Measurements from ENCODE around the gene LTBP3. TPM values are rescaled to one million over a fixed set of nuclear protein-coding genes. Genes with fewer than 3 reads are reported as not detected.

Gene LTBP3
- total and polyA plus RNA-seq, 9 of the 15 experiments (the other 6 are each of a cell fraction or from before 2014, with no cell fraction given), result 0.06 to 20.5 (median 4.8) TPM

DNA sequence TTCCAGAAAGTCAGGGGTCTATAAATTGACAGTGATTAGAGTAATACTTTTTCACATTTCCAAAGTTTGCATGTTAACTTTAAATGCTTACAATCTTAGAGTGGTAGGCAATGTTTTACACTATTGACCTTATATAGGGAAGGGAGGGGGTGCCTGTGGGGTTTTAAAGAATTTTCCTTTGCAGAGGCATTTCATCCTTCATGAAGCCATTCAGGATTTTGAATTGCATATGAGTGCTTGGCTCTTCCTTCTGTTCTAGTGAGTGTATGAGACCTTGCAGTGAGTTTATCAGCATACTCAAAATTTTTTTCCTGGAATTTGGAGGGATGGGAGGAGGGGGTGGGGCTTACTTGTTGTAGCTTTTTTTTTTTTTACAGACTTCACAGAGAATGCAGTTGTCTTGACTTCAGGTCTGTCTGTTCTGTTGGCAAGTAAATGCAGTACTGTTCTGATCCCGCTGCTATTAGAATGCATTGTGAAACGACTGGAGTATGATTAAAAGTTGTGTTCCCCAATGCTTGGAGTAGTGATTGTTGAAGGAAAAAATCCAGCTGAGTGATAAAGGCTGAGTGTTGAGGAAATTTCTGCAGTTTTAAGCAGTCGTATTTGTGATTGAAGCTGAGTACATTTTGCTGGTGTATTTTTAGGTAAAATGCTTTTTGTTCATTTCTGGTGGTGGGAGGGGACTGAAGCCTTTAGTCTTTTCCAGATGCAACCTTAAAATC lies 54.0 kb downstream of the LTBP3 start (continued):
- TF ChIP-seq, protein P1, sequence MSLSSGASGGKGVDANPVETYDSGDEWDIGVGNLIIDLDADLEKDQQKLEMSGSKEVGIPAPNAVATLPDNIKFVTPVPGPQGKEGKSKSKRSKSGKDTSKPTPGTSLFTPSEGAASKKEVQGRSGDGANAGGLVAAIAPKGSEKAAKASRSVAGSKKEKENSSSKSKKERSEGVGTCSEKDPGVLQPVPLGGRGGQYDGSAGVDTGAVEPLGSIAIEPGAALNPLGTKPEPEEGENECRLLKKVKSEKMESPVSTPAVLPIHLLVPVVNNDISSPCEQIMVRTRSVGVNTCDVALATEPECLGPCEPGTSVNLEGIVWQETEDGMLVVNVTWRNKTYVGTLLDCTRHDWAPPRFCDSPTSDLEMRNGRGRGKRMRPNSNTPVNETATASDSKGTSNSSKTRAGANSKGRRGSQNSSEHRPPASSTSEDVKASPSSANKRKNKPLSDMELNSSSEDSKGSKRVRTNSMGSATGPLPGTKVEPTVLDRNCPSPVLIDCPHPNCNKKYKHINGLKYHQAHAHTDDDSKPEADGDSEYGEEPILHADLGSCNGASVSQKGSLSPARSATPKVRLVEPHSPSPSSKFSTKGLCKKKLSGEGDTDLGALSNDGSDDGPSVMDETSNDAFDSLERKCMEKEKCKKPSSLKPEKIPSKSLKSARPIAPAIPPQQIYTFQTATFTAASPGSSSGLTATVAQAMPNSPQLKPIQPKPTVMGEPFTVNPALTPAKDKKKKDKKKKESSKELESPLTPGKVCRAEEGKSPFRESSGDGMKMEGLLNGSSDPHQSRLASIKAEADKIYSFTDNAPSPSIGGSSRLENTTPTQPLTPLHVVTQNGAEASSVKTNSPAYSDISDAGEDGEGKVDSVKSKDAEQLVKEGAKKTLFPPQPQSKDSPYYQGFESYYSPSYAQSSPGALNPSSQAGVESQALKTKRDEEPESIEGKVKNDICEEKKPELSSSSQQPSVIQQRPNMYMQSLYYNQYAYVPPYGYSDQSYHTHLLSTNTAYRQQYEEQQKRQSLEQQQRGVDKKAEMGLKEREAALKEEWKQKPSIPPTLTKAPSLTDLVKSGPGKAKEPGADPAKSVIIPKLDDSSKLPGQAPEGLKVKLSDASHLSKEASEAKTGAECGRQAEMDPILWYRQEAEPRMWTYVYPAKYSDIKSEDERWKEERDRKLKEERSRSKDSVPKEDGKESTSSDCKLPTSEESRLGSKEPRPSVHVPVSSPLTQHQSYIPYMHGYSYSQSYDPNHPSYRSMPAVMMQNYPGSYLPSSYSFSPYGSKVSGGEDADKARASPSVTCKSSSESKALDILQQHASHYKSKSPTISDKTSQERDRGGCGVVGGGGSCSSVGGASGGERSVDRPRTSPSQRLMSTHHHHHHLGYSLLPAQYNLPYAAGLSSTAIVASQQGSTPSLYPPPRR (CRISPR knock-in tag; IDR thresholded peaks at IDR 0.05; ENCODE audit: borderline replicate concordance), result no peak
- TF ChIP-seq, protein P2, sequence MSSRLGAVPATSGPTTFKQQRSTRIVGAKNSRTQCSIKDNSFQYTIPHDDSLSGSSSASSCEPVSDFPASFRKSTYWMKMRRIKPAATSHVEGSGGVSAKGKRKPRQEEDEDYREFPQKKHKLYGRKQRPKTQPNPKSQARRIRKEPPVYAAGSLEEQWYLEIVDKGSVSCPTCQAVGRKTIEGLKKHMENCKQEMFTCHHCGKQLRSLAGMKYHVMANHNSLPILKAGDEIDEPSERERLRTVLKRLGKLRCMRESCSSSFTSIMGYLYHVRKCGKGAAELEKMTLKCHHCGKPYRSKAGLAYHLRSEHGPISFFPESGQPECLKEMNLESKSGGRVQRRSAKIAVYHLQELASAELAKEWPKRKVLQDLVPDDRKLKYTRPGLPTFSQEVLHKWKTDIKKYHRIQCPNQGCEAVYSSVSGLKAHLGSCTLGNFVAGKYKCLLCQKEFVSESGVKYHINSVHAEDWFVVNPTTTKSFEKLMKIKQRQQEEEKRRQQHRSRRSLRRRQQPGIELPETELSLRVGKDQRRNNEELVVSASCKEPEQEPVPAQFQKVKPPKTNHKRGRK (tag; IDR thresholded peaks at IDR 0.05), result no peak
- TF ChIP-seq CSDE1 (IDR thresholded peaks at IDR 0.05) (no peak), PHB2 (IDR thresholded peaks at IDR 0.05; ENCODE audit: low read depth) (no peak), ERF (CRISPR knock-in tag; IDR thresholded peaks at IDR 0.05) (no peak; the same call in 1 of the 2 replicates), BRD4 (IDR thresholded peaks at IDR 0.05) (no peak), KLF6 (CRISPR knock-in tag; IDR thresholded peaks at IDR 0.05; ENCODE audit: borderline replicate concordance) (no peak), ARID2 (IDR thresholded peaks at IDR 0.05) (no peak), TEAD2 (tag; IDR thresholded peaks at IDR 0.05) (no peak), SMARCE1 (IDR thresholded peaks at IDR 0.05) (no peak), ZNF780A (CRISPR knock-in tag; IDR thresholded peaks at IDR 0.05) (peak; percentile 87), ZBTB8A (IDR thresholded peaks at IDR 0.05; ENCODE audit: partially characterized antibody) (no peak), ZNF717 (CRISPR knock-in tag; IDR thresholded peaks at IDR 0.05) (peak; percentile 87), SETDB1 (IDR thresholded peaks at IDR 0.05; ENCODE audit: low read length) (no peak), TCF7L2 (IDR thresholded peaks at IDR 0.05; ENCODE audit: low read depth, low read length) (no peak), NR2C2 (CRISPR knock-in tag; IDR thresholded peaks at IDR 0.05) (peak; percentile 42; the same call in 1 of the 2 replicates), NR2C2 (tag; IDR thresholded peaks at IDR 0.05) (no peak), ZNF146 (CRISPR knock-in tag; IDR thresholded peaks at IDR 0.05; ENCODE audit: unreplicated experiment) (no peak), NCOA6 (IDR thresholded peaks at IDR 0.05) (peak; percentile 6; the same call in 1 of the 2 replicates), ZNF445 (CRISPR knock-in tag; IDR thresholded peaks at IDR 0.05; ENCODE audit: low read depth) (no peak), ZFP1 (CRISPR knock-in tag; IDR thresholded peaks at IDR 0.05) (peak; percentile 48), ZNF589 (CRISPR knock-in tag; IDR thresholded peaks at IDR 0.05; ENCODE audit: low read depth) (no peak), CC2D1A (IDR thresholded peaks at IDR 0.05) (no peak), HIVEP1 (CRISPR knock-in tag; IDR thresholded peaks at IDR 0.05) (no peak), MAFK (IDR thresholded peaks at IDR 0.05; ENCODE audit: low read length) (no peak), ZFP36 (IDR thresholded peaks at IDR 0.05; ENCODE audit: low read depth, low read length, partially characterized antibody) (no peak), BACH1 (tag; IDR thresholded peaks at IDR 0.05) (no peak; the same call in 1 of the 2 replicates)
